PC-9 (cell line): ENCODE data around the gene NMUR1. TPM values are rescaled to one million over a fixed set of nuclear protein-coding genes. Genes with fewer than 3 reads are reported as not detected.

Experiments
- BruUV-seq: library from RNA; stranded (reverse); fragments of 400-500 nt; replicated peaks from 2 replicates; lab custom pipeline; 2021; lab: Mats Ljungman, UMichigan
- CTCF ChIA-PET: fragments of 300-600 bp; sonication (Branson Sonifier 250); formaldehyde crosslinking; loops from one replicate; lab custom pipeline; 2022; ENCODE audit warnings: antibody characterized with exemption; lab: Charles Lee
- POLR2A ChIA-PET: fragments of 300-600 bp; sonication (Branson Sonifier 250); formaldehyde crosslinking; loops from one replicate; lab custom pipeline; 2022; ENCODE audit warnings: antibody characterized with exemption; ENCODE audit not compliant: unreplicated experiment; lab: Charles Lee
- DNase-seq, 2 experiments: peaks; one replicate each; pipeline versions ENCODE4 v3.0.0 to v3.0.0-alpha.2; 2015 to 2022; ENCODE audit warnings: mixed read lengths in 1 of 2
- H2AFZ ChIP-seq: fragments of 200-600 bp; sonication (generic); 2 replicates; pipeline ENCODE4 v1.8.1; 2017; ENCODE audit warnings: antibody characterized with exemption
- H3F3A ChIP-seq: fragments of 200-600 bp; sonication (generic); 2 replicates; pipeline ENCODE4 v1.8.1; 2017; ENCODE audit warnings: antibody characterized with exemption, mild to moderate bottlenecking, low read depth; ENCODE audit not compliant: insufficient read depth
- H3K27ac ChIP-seq: fragments of 200-600 bp; sonication (generic); 2 replicates; pipeline ENCODE4 v1.6.1; 2016; ENCODE audit warnings: mixed run types
- H3K27me3 ChIP-seq: fragments of 200-600 bp; sonication (generic); 2 replicates; pipeline ENCODE4 v1.6.1; 2016; ENCODE audit warnings: low read depth, mixed run types; ENCODE audit not compliant: insufficient read depth
- H3K36me3 ChIP-seq: fragments of 200-600 bp; sonication (generic); 2 replicates; pipeline ENCODE4 v1.6.1; 2016; ENCODE audit warnings: low read depth, mixed run types
- H3K4me1 ChIP-seq: fragments of 200-600 bp; sonication (generic); replicated peaks from 2 replicates; pipeline ENCODE4 v1.6.1; 2016; ENCODE audit warnings: mixed run types; ENCODE audit not compliant: insufficient read depth
- H3K4me2 ChIP-seq: fragments of 200-600 bp; sonication (generic); 2 replicates; pipeline ENCODE4 v1.6.1; 2017; ENCODE audit warnings: mixed run types
- H3K4me3 ChIP-seq: fragments of 200-600 bp; sonication (generic); 2 replicates; pipeline ENCODE4 v1.6.1; 2016; ENCODE audit warnings: mixed run types
- H3K79me2 ChIP-seq: fragments of 200-600 bp; sonication (generic); 2 replicates; pipeline ENCODE4 v1.6.1; 2017; ENCODE audit warnings: low read depth, mixed run types
- H3K9me2 ChIP-seq: fragments of 200-600 bp; sonication (generic); 2 replicates; pipeline ENCODE4 v1.8.1; 2017; ENCODE audit warnings: mild to moderate bottlenecking; ENCODE audit not compliant: insufficient read depth
- H3K9me3 ChIP-seq: fragments of 200-600 bp; sonication (generic); 2 replicates; pipeline ENCODE4 v1.8.1; 2016; ENCODE audit warnings: low read depth; ENCODE audit not compliant: insufficient read depth
- H4K20me1 ChIP-seq: fragments of 200-600 bp; sonication (generic); 2 replicates; pipeline ENCODE4 v1.8.1; 2017; ENCODE audit not compliant: insufficient read depth
- CTCF ChIP-seq: fragments of 200-600 bp; sonication (generic); conservative IDR thresholded peaks from 2 replicates; pipeline ENCODE4 v1.6.1; 2017; ENCODE audit warnings: mixed run types, antibody characterized with exemption, mild to moderate bottlenecking, moderate library complexity
- EZH2 ChIP-seq: fragments of 200-600 bp; sonication (generic); IDR thresholded peaks from 2 replicates; pipeline ENCODE4 v1.8.0; 2017; ENCODE audit warnings: antibody characterized with exemption, low read depth
- intact Hi-C: fragments of 100-400 bp; cut with micrococcal nuclease; formaldehyde crosslinking; loops from one replicate; pipeline ENCODE4 v1.10.0; 2022; ENCODE audit not compliant: unreplicated experiment
- total RNA-seq: library from RNA; stranded (reverse); gene quantifications from 2 replicates; pipeline ENCODE4 v1.2.3, GENCODE V29; 2021

NMUR1 gene
- total RNA-seq, 1 experiment from 2014 or later, result not detected

GRCh38 chr2:231539991-231540390, 9.7 kb upstream of the NMUR1 start:
- Histone ChIP-seq H3K4me1 (peaks cover under 1% of the 10 kb centered on the region; the same call in 1 of the 2 replicates), H3K4me3 (no peak overlapping the region), H3K36me3 (no peaks in the 10 kb centered on the region), H2AFZ (no peak overlapping the region), H3K9me3 (peaks cover 5% of the 10 kb centered on the region), H3K27me3 (peaks cover 21% of the 10 kb centered on the region), H3K79me2 (no peaks in the 10 kb centered on the region), H3K27ac (no peak overlapping the region), H3F3A (no peaks in the 10 kb centered on the region), H3K4me2 (no peak overlapping the region), H4K20me1 (no peaks in the 10 kb centered on the region), H3K9me2 (no peaks in the 10 kb centered on the region)
- intact Hi-C loops, result no loop called here
- DNase-seq, result no peak
- POLR2A ChIA-PET, result interaction anchor here (0.7 kb wide), 1 partner anchor 143 kb away, joined by 13 read pairs; no protein-coding TSS in a partner anchor
- CTCF ChIA-PET, result no interaction called here
- BruUV-seq, result no TSS peak
- TF ChIP-seq EZH2 (no peak), CTCF (no peak)

GRCh38 chr2:231535961-231536360, 5.7 kb upstream of the NMUR1 start:
- Histone ChIP-seq H3K27me3 (peaks cover 15% of the 10 kb centered on the region), H3K79me2 (no peaks in the 10 kb centered on the region), H3K36me3 (no peaks in the 10 kb centered on the region), H3K4me1 (no peaks in the 10 kb centered on the region), H3K4me3 (no peak overlapping the region), H3K4me2 (no peak overlapping the region), H2AFZ (no peak overlapping the region), H4K20me1 (no peaks in the 10 kb centered on the region), H3F3A (no peaks in the 10 kb centered on the region), H3K27ac (no peak overlapping the region), H3K9me3 (no peaks in the 10 kb centered on the region), H3K9me2 (no peaks in the 10 kb centered on the region)
- intact Hi-C loops, result no loop called here
- no peak for DNase-seq
- CTCF ChIA-PET, result no interaction called here
- BruUV-seq, result no TSS peak
- POLR2A ChIA-PET, result no interaction called here
- TF ChIP-seq EZH2, result no peak
- TF ChIP-seq CTCF, result no peak

GRCh38 chr2:231533777-231534125, 3.5 kb upstream of the NMUR1 start:
- BruUV-seq, result no TSS peak
- Histone ChIP-seq H4K20me1 (no peaks in the 10 kb centered on the region), H3K27me3 (peaks cover 5% of the 10 kb centered on the region; the same call in 1 of the 2 replicates), H3K4me3 (no peak overlapping the region), H2AFZ (no peak overlapping the region), H3K4me2 (no peak overlapping the region), H3K27ac (no peak overlapping the region), H3K9me3 (no peaks in the 10 kb centered on the region), H3K79me2 (no peaks in the 10 kb centered on the region), H3F3A (no peaks in the 10 kb centered on the region), H3K4me1 (no peaks in the 10 kb centered on the region), H3K36me3 (no peaks in the 10 kb centered on the region), H3K9me2 (no peaks in the 10 kb centered on the region)
- ChIA-PET POLR2A (no interaction called here), CTCF (interaction anchor here (1.3 kb wide), 1 partner anchor 17 kb away, joined by 4 read pairs; no protein-coding TSS in a partner anchor)
- no peak for TF ChIP-seq CTCF
- no peak for TF ChIP-seq EZH2
- intact Hi-C loops, result no loop called here
- DNase-seq, result no peak
